Lower leg skin (tissue), 3 donors: ENCODE results near the gene PTPRN2.

ENCODE experiments used
- CTCF ChIP-seq, 3 donors: fragments of 450-650 bp; IDR thresholded peaks; one replicate each; pipeline ENCODE4 v1.5.1; 2016; ENCODE audit warnings: antibody characterized with exemption in 3 of 3, mild to moderate bottlenecking in 3 of 3, moderate library complexity in 2 of 3
- POLR2A ChIP-seq, 2 donors: fragments of 450-650 bp; IDR thresholded peaks; one replicate each; pipeline ENCODE4 v1.6.1; 2016 to 2017; ENCODE audit warnings: antibody characterized with exemption in 2 of 2, mild to moderate bottlenecking in 1 of 2, moderate library complexity in 1 of 2

GRCh38 chr7:158475679-158476052 is 112.0 kb downstream of the PTPRN2 start:
- TF ChIP-seq CTCF (IDR thresholded peaks at IDR 0.05) (no peak), POLR2A (IDR thresholded peaks at IDR 0.05) (no peak)
